Glutamatergic neuron (in vitro differentiated cells): ENCODE data around the gene PLD6. TPM values are rescaled to one million over a fixed set of nuclear protein-coding genes. Genes with fewer than 3 reads are reported as not detected.

Experiments used
- DNase-seq: peaks from one replicate; pipeline ENCODE4 v3.0.0; 2022
- H3K27ac Mint-ChIP-seq: one replicate; pipeline ENCODE4 v1.8.0; 2020; ENCODE audit warnings: mild to moderate bottlenecking, mixed read lengths, inconsistent platforms; ENCODE audit not compliant: unreplicated experiment
- H3K27me3 Mint-ChIP-seq: one replicate; pipeline ENCODE4 v1.8.0; 2020; ENCODE audit warnings: mild to moderate bottlenecking, moderate library complexity, mixed read lengths, inconsistent platforms; ENCODE audit not compliant: unreplicated experiment
- H3K36me3 Mint-ChIP-seq: one replicate; pipeline ENCODE4 v1.8.0; 2020; ENCODE audit warnings: mild to moderate bottlenecking, mixed read lengths, inconsistent platforms; ENCODE audit not compliant: unreplicated experiment
- H3K4me1 Mint-ChIP-seq: one replicate; pipeline ENCODE4 v1.8.0; 2020; ENCODE audit warnings: mild to moderate bottlenecking, low read depth, mixed read lengths, inconsistent platforms; ENCODE audit not compliant: unreplicated experiment
- H3K4me3 Mint-ChIP-seq: one replicate; pipeline ENCODE4 v1.8.0; 2020; ENCODE audit warnings: mild to moderate bottlenecking, mixed read lengths, inconsistent platforms; ENCODE audit not compliant: unreplicated experiment
- H3K9me3 Mint-ChIP-seq: one replicate; pipeline ENCODE4 v1.8.0; 2020; ENCODE audit warnings: mild to moderate bottlenecking, moderate library complexity, mixed read lengths, inconsistent platforms; ENCODE audit not compliant: unreplicated experiment
- total RNA-seq: library from RNA; stranded (reverse); fragmentation: NEBNext Ultra II Directional; extraction: Animal tissue kit (Norgen Biotek cat#: 25700); gene quantifications from one replicate; pipeline ENCODE4 v1.2.1, GENCODE V29; 2021; ENCODE audit not compliant: unreplicated experiment
- TF ChIP-seq, protein P1 (sequence below): fragments of 200-600 bp; sonication (generic); IDR thresholded peaks from one replicate; pipeline ENCODE4 v1.5.0; 2021; ENCODE audit not compliant: partially characterized antibody, unreplicated experiment

Gene PLD6
- total RNA-seq, 1 donor from 2014 or later = 1.1 TPM

DNA sequence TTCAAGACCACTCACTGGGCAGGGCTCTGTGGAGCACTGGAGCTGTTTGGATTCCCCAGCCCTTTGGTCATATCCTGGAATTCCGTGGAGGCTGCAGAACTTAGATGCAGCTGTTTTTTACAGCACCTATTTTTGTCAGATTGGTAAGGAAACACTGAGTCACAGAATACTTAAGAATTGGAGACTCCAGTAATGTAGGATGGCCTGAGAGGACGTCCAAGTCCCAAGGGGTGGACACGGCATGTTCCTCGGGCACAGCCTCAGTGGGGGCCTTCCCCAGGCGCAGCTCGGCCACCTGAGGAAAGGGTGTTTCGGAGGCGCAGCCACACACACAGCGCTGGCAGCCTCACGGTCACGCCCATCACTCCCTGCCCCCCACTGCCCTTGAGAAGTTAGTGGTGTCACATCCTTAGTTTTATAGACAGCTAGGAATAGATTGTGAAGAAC lies 14.8 kb downstream of the PLD6 start:
- peaks cover 8% of the 10 kb centered on the region for H3K9me3 Mint-ChIP-seq
- H3K4me1 Mint-ChIP-seq = peaks cover 15% of the 10 kb centered on the region
- H3K36me3 Mint-ChIP-seq = peaks cover 3% of the 10 kb centered on the region
- H3K4me3 Mint-ChIP-seq = no peak overlapping the region
- H3K27me3 Mint-ChIP-seq = peaks cover 7% of the 10 kb centered on the region
- TF ChIP-seq, protein P1, sequence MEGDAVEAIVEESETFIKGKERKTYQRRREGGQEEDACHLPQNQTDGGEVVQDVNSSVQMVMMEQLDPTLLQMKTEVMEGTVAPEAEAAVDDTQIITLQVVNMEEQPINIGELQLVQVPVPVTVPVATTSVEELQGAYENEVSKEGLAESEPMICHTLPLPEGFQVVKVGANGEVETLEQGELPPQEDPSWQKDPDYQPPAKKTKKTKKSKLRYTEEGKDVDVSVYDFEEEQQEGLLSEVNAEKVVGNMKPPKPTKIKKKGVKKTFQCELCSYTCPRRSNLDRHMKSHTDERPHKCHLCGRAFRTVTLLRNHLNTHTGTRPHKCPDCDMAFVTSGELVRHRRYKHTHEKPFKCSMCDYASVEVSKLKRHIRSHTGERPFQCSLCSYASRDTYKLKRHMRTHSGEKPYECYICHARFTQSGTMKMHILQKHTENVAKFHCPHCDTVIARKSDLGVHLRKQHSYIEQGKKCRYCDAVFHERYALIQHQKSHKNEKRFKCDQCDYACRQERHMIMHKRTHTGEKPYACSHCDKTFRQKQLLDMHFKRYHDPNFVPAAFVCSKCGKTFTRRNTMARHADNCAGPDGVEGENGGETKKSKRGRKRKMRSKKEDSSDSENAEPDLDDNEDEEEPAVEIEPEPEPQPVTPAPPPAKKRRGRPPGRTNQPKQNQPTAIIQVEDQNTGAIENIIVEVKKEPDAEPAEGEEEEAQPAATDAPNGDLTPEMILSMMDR = no peak
- DNase-seq = no peak
- H3K27ac Mint-ChIP-seq = peak overlapping the region; percentile 38

DNA sequence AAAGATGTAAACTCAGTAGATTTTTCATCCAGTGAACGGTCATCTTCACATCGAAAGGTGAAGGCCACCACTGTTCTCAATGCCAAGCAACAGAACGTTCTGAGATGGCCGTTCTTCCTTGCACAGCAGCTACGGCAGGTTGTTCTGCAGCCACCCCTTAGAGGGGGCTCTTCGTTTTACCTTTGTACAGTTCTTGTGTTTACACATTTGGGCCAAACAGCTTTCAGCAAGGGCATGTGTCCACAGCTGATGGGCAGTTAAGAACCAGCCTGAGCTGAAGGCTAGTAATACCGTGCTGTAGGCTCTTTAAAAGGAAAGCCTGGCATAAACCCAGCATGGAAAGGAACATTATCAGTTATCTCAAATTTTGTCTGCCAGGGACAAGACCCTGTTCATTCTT lies 15.9 kb downstream of the PLD6 start:
- Mint-ChIP-seq H3K27ac (no peak overlapping the region), H3K9me3 (peaks cover 12% of the 10 kb centered on the region), H3K4me3 (no peak overlapping the region), H3K4me1 (peaks cover 23% of the 10 kb centered on the region), H3K36me3 (peaks cover 9% of the 10 kb centered on the region), H3K27me3 (peaks cover 6% of the 10 kb centered on the region)
- TF ChIP-seq, protein P1 = no peak
- no peak for DNase-seq

DNA sequence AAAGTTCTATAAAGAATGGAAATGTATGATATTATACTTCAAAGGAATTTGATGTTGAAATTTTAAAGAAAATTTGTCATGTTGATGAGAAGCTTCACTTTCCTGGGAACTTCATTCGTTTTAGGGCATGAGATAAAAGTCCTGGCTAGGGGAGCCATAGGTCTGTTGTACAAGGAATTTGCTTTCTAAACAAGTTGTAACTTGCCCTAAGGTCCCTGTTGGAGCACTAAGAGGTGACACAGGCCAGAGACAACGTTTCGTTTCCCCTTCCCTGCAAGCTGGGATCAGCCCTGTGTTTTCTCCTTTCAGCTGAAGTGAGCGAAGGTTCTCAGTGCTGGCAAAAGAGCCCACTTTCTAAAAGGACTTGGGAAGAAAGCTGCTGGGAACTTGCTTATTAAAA lies 16.6 kb downstream of the PLD6 start:
- Mint-ChIP-seq H3K9me3 (peaks cover 14% of the 10 kb centered on the region), H3K27me3 (peaks cover 6% of the 10 kb centered on the region), H3K4me3 (no peak overlapping the region), H3K36me3 (peaks cover 9% of the 10 kb centered on the region), H3K27ac (no peak overlapping the region), H3K4me1 (peaks cover 23% of the 10 kb centered on the region)
- TF ChIP-seq, protein P1 = no peak
- no peak for DNase-seq

DNA sequence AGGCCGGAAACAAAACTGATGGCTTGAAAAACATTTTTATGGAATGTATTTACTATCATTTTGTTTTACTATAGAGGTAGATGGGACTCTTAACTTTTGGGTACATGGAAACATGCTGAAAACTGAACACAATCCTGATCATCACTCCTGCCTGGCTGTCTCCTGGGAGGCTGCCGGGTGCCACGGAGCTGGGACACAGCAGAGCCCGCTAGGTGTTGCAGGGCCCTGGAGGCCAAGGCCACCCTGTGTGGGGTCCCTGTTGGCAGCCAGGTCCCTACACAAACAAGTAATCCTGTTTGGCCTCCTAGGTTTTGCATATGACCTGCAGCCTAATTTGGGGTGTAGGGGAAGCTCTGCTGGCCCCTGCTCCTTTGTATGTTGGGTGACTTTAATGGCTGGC lies 17.5 kb downstream of the PLD6 start:
- TF ChIP-seq, protein P1 = no peak

DNA sequence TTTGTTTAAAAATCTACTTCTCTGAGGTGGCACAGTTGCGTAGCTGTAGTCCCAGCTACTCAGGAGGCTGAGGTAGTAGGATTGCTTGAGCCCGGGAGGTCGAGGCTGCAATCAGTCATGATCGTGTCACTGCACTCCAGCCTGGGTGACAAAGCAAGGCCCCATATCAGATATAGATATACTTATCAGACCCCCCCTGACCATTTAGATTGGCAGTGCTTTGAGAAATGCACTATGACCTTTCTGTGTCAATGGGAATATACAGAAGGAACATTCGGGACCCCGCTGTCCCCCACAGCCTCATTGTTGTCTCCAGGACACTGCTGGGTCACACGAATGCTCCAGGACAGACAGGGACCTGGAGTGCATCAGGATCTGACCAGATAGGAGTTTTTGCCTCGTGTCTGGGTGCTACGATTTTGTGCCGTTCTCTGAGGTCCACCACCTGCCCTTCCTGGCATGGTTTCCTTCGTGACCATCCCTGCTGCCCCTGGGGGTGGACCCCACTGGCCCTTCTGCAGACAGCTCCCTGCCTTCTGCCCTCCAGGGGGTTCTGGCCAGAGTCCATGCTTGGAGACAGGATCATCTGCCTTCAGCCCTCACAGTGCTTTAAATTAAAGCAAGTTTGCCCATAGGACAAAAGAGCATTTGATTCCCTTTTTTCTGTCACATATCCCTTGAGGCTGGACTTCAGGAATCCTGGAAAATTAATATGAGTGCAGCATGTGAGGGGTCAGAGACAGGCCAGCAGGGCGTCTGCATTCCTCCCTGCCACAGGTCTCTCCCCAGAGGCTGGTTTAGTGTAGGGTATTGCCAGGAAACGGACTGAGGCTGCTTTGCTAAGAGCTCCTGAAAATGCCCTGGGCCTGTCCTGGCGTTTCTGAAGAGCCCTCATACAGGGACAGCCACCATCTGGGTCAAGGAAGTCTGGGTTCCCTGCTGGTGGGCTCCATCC lies 19.3 kb downstream of the PLD6 start:
- Mint-ChIP-seq H3K4me3 (no peak overlapping the region), H3K4me1 (peaks cover 25% of the 10 kb centered on the region), H3K9me3 (peaks cover 15% of the 10 kb centered on the region), H3K36me3 (peaks cover 9% of the 10 kb centered on the region), H3K27ac (peak overlapping the region; percentile 43), H3K27me3 (peaks cover 6% of the 10 kb centered on the region)
- DNase-seq = no peak
- TF ChIP-seq, protein P1 = no peak

More for the DNA sequence above, 17.5 kb downstream of the PLD6 start:
- H3K27ac Mint-ChIP-seq = no peak overlapping the region
- peaks cover 6% of the 10 kb centered on the region for H3K27me3 Mint-ChIP-seq
- H3K9me3 Mint-ChIP-seq = peaks cover 16% of the 10 kb centered on the region
- peaks cover 27% of the 10 kb centered on the region for H3K4me1 Mint-ChIP-seq
- DNase-seq = no peak
- H3K4me3 Mint-ChIP-seq = no peak overlapping the region
- peaks cover 9% of the 10 kb centered on the region for H3K36me3 Mint-ChIP-seq
